Fibroblast of lung (primary cell): ENCODE data around the gene OARD1. TPM values are rescaled to one million over a fixed set of nuclear protein-coding genes. Genes with fewer than 3 reads are reported as not detected.

Experiments
- DNase-seq, 2 donors: peaks; one replicate each; pipeline versions ENCODE4 v3.0.0 to v3.0.0-alpha.2; 2010; ENCODE audit warnings: low read depth in 2 of 2
- H2AFZ ChIP-seq: 2 replicates; pipeline ENCODE4 v1.5.1; 2012; ENCODE audit warnings: low read length, control low read depth, inconsistent platforms
- H3K27ac ChIP-seq: 2 replicates; pipeline ENCODE4 v1.5.1; 2011; ENCODE audit warnings: low read length, control low read depth; ENCODE audit not compliant: insufficient read depth
- H3K27me3 ChIP-seq: 2 replicates; pipeline ENCODE4 v1.5.1; 2011; ENCODE audit warnings: mild to moderate bottlenecking, low read length; ENCODE audit not compliant: control insufficient read depth, insufficient read depth
- H3K36me3 ChIP-seq: 2 replicates; pipeline ENCODE4 v1.5.1; 2011; ENCODE audit warnings: low read length; ENCODE audit not compliant: control insufficient read depth, insufficient read depth
- H3K4me1 ChIP-seq: 2 replicates; pipeline ENCODE4 v1.5.1; 2011; ENCODE audit warnings: low read length; ENCODE audit not compliant: control insufficient read depth, insufficient read depth; ENCODE audit errors: extremely low read depth
- H3K4me2 ChIP-seq: 2 replicates; pipeline ENCODE4 v1.5.1; 2011; ENCODE audit warnings: low read length, control low read depth; ENCODE audit not compliant: insufficient read depth; ENCODE audit errors: extremely low read depth
- H3K4me3 ChIP-seq, 4 experiments: fragments of 200-600 bp in 1 of 4; sonication (generic) in 1 of 4; replicated peaks in 1 of 4; 2 replicates each; pipeline ENCODE4 v1.5.1; 2011 to 2016; ENCODE audit warnings: low read length in 4 of 4, low read depth in 3 of 4, mild to moderate bottlenecking in 3 of 4, control low read depth in 2 of 4, inconsistent platforms in 1 of 4, mixed read lengths in 1 of 4; ENCODE audit not compliant: insufficient read depth in 1 of 4; ENCODE audit errors: control extremely low read depth in 1 of 4
- H3K79me2 ChIP-seq: 2 replicates; pipeline ENCODE4 v1.5.1; 2012; ENCODE audit warnings: mild to moderate bottlenecking, low read length, inconsistent platforms; ENCODE audit not compliant: control insufficient read depth, insufficient read depth
- H3K9ac ChIP-seq: 2 replicates; pipeline ENCODE4 v1.5.1; 2011; ENCODE audit warnings: mild to moderate bottlenecking, low read length, control low read depth; ENCODE audit not compliant: insufficient read depth
- H3K9me3 ChIP-seq: 2 replicates; pipeline ENCODE4 v1.5.1; 2012; ENCODE audit warnings: low read depth, low read length; ENCODE audit not compliant: control insufficient read depth, insufficient read depth
- H4K20me1 ChIP-seq: 2 replicates; pipeline ENCODE4 v1.5.1; 2011; ENCODE audit warnings: low read length; ENCODE audit not compliant: control insufficient read depth, insufficient read depth; ENCODE audit errors: extremely low read depth
- CTCF ChIP-seq, 2 donors: IDR thresholded peaks in 1 of 2; conservative IDR thresholded peaks in 1 of 2; 1 replicate in 1 of 2; 2 replicates in 1 of 2; pipeline ENCODE4 v1.5.1; 2011 to 2012; ENCODE audit warnings: low read length in 2 of 2, control low read depth in 1 of 2, inconsistent platforms in 1 of 2, low read depth in 1 of 2, mild to moderate bottlenecking in 1 of 2
- EZH2 ChIP-seq: IDR thresholded peaks from 2 replicates; pipeline ENCODE4 v1.5.1; 2012; ENCODE audit warnings: low read length, control low read depth, mild to moderate bottlenecking; ENCODE audit errors: missing control alignments
- polyA plus RNA-seq, 2 donors: library from polyadenylated mRNA; depleted of rRNA in 1 of 2; stranded (reverse) in 1 of 2; unstranded in 1 of 2; fragments of >200 nt; gene quantifications; 2 replicates each; pipeline ENCODE4 v1.2.1, GENCODE V29; 2011 to 2012; ENCODE audit warnings: missing spikeins in 1 of 2
- total RNA-seq: library from RNA; depleted of rRNA; stranded (reverse); fragments of >200 nt; gene quantifications from 2 replicates; pipeline ENCODE4 v1.2.1, GENCODE V29; 2014

The OARD1 gene
- total and polyA plus RNA-seq, 2 donors (not counting 1 experiment from before 2014, with no cell fraction given): 9.8 to 12.4 TPM

- Histone ChIP-seq H2AFZ (no peak overlapping the region), H3K4me2 (no peak overlapping the region), H3K79me2 (no peaks in the 10 kb centered on the region), H3K36me3 (no peaks in the 10 kb centered on the region), H3K27ac (no peak overlapping the region), H4K20me1 (no peaks in the 10 kb centered on the region), H3K9me3 (no peaks in the 10 kb centered on the region), H3K4me1 (no peaks in the 10 kb centered on the region), H3K4me3 (no peak overlapping the region), H3K9ac (no peak overlapping the region), H3K27me3 (no peaks in the 10 kb centered on the region)
- peak in 1 of 2 donors; percentile 32 for DNase-seq
- TF ChIP-seq EZH2: no peak
- no peak for TF ChIP-seq CTCF (conservative IDR thresholded peaks at IDR 0.05 in 1 of 2, IDR thresholded peaks at IDR 0.05 in 1 of 2; ENCODE audit: low read depth in 1 of 2, low read length in 2 of 2)
Measured at GRCh38 chr6:41037107-41037900, 34.9 kb downstream of the OARD1 start.

- H3K27ac ChIP-seq: no peak overlapping the region
- no peaks in the 10 kb centered on the region for H3K9me3 ChIP-seq
- H3K79me2 ChIP-seq: no peaks in the 10 kb centered on the region
- no peak for DNase-seq
- H4K20me1 ChIP-seq: no peaks in the 10 kb centered on the region
- H3K36me3 ChIP-seq: no peaks in the 10 kb centered on the region
- no peaks in the 10 kb centered on the region for H3K27me3 ChIP-seq
- no peaks in the 10 kb centered on the region for H3K4me1 ChIP-seq
- no peak overlapping the region for H3K9ac ChIP-seq
- no peak overlapping the region for H2AFZ ChIP-seq
- no peak overlapping the region for H3K4me3 ChIP-seq
- TF ChIP-seq CTCF (conservative IDR thresholded peaks at IDR 0.05 in 1 of 2, IDR thresholded peaks at IDR 0.05 in 1 of 2; ENCODE audit: low read depth in 1 of 2, low read length in 2 of 2) (no peak), EZH2 (no peak)
- no peak overlapping the region for H3K4me2 ChIP-seq
Measured at GRCh38 chr6:41036601-41037000, 35.6 kb downstream of the OARD1 start.

GRCh38 chr6:41036186-41036585, 36.0 kb downstream of the OARD1 start:
- Histone ChIP-seq H3K27me3 (no peaks in the 10 kb centered on the region), H3K79me2 (no peaks in the 10 kb centered on the region), H3K4me3 (no peak overlapping the region), H3K4me2 (no peak overlapping the region), H2AFZ (no peak overlapping the region), H4K20me1 (no peaks in the 10 kb centered on the region), H3K9ac (no peak overlapping the region), H3K9me3 (no peaks in the 10 kb centered on the region), H3K27ac (no peak overlapping the region), H3K36me3 (no peaks in the 10 kb centered on the region), H3K4me1 (no peaks in the 10 kb centered on the region)
- TF ChIP-seq CTCF (conservative IDR thresholded peaks at IDR 0.05 in 1 of 2, IDR thresholded peaks at IDR 0.05 in 1 of 2; ENCODE audit: low read depth in 1 of 2, low read length in 2 of 2): no peak
- no peak for TF ChIP-seq EZH2
- DNase-seq: peak in 1 of 2 donors; percentile 39
